Mesenchymal stem cell (in vitro differentiated cells and primary cell): Measurements from ENCODE around the gene KCNJ13.

Source experiments
- DNase-seq: peaks from one replicate; pipeline ENCODE4 v3.0.0-alpha.2; 2013
- H2AFZ ChIP-seq: one replicate; pipeline ENCODE4 v1.6.1; 2013; ENCODE audit warnings: low read depth, mild to moderate bottlenecking, control low read depth, inconsistent platforms, low read length, moderate library complexity
- H2AK5ac ChIP-seq: 2 replicates; pipeline ENCODE4 v1.6.1; 2013; ENCODE audit warnings: low read length, moderate library complexity, mild to moderate bottlenecking, inconsistent platforms; ENCODE audit not compliant: severe bottlenecking
- H2BK120ac ChIP-seq: one replicate; pipeline ENCODE4 v1.6.1; 2013; ENCODE audit warnings: low read depth, mild to moderate bottlenecking, inconsistent platforms, low read length, moderate library complexity
- H2BK12ac ChIP-seq, 2 experiments: one replicate each; pipeline ENCODE4 v1.6.1; 2013; ENCODE audit warnings: inconsistent platforms in 2 of 2, low read length in 2 of 2, mild to moderate bottlenecking in 2 of 2, moderate library complexity in 2 of 2, control low read depth in 1 of 2
- H2BK15ac ChIP-seq: one replicate; pipeline ENCODE4 v1.6.1; 2013; ENCODE audit warnings: mild to moderate bottlenecking, low read depth, inconsistent platforms; ENCODE audit not compliant: poor library complexity, severe bottlenecking
- H2BK5ac ChIP-seq: 2 replicates; pipeline ENCODE4 v1.6.1; 2013; ENCODE audit warnings: low read depth, mild to moderate bottlenecking, low read length, control low read depth, inconsistent platforms; ENCODE audit not compliant: poor library complexity, severe bottlenecking
- H3K14ac ChIP-seq, 2 experiments: one replicate each; pipeline ENCODE4 v1.6.1; 2013; ENCODE audit warnings: inconsistent platforms in 2 of 2, low read length in 2 of 2, control low read depth in 1 of 2, mild to moderate bottlenecking in 1 of 2, moderate library complexity in 1 of 2
- H3K18ac ChIP-seq, 2 experiments: one replicate each; pipeline ENCODE4 v1.6.1; 2013; ENCODE audit warnings: inconsistent platforms in 2 of 2, low read length in 2 of 2, control low read depth in 1 of 2, low read depth in 1 of 2, mild to moderate bottlenecking in 1 of 2
- H3K23ac ChIP-seq, 2 experiments: one replicate each; pipeline ENCODE4 v1.6.1; 2013; ENCODE audit warnings: inconsistent platforms in 2 of 2, low read length in 2 of 2, mild to moderate bottlenecking in 2 of 2, moderate library complexity in 2 of 2, control low read depth in 1 of 2
- H3K27ac ChIP-seq: 2 replicates; pipeline ENCODE4 v1.5.1; 2013; ENCODE audit warnings: mild to moderate bottlenecking, moderate library complexity, low read length, control low read depth, inconsistent platforms; ENCODE audit not compliant: poor library complexity, severe bottlenecking
- H3K27me3 ChIP-seq, 2 experiments: 2 replicates each; pipeline versions ENCODE4 v1.6.1 to v1.7.0; 2013; ENCODE audit warnings: low read length in 2 of 2, mild to moderate bottlenecking in 2 of 2, moderate library complexity in 2 of 2, control low read depth in 1 of 2, inconsistent platforms in 1 of 2; ENCODE audit not compliant: control insufficient read depth in 1 of 2, insufficient read depth in 1 of 2
- H3K36me3 ChIP-seq, 2 experiments: 2 replicates each; pipeline versions ENCODE4 v1.6.1 to v1.7.0; 2013; ENCODE audit warnings: low read length in 2 of 2, control low read depth in 1 of 2, inconsistent platforms in 1 of 2, low read depth in 1 of 2, mild to moderate bottlenecking in 1 of 2; ENCODE audit not compliant: insufficient read depth in 2 of 2, control insufficient read depth in 1 of 2
- H3K4ac ChIP-seq, 2 experiments: one replicate each; pipeline ENCODE4 v1.6.1; 2013; ENCODE audit warnings: inconsistent platforms in 2 of 2, low read length in 2 of 2, mild to moderate bottlenecking in 2 of 2, moderate library complexity in 2 of 2, control low read depth in 1 of 2, low read depth in 1 of 2
- H3K4me1 ChIP-seq: 2 replicates; pipeline ENCODE4 v1.6.1; 2013; ENCODE audit warnings: low read depth, low read length, control low read depth; ENCODE audit not compliant: control insufficient read depth, insufficient read depth
- H3K4me2 ChIP-seq: 2 replicates; pipeline ENCODE4 v1.6.1; 2013; ENCODE audit warnings: low read length, mild to moderate bottlenecking, inconsistent platforms; ENCODE audit not compliant: poor library complexity, severe bottlenecking
- H3K4me3 ChIP-seq, 2 experiments: 2 replicates each; pipeline versions ENCODE4 v1.5.1 to v1.7.0; 2013; ENCODE audit warnings: low read length in 2 of 2, mild to moderate bottlenecking in 2 of 2, control low read depth in 1 of 2, low read depth in 1 of 2; ENCODE audit not compliant: insufficient read depth in 1 of 2
- H3K79me1 ChIP-seq: replicated peaks from 2 replicates; pipeline ENCODE4 v1.6.1; 2013; ENCODE audit warnings: mild to moderate bottlenecking, control low read depth, low read length, inconsistent platforms; ENCODE audit not compliant: poor library complexity, severe bottlenecking
- H3K9ac ChIP-seq: 2 replicates; pipeline ENCODE4 v1.7.0; 2013; ENCODE audit warnings: mild to moderate bottlenecking, low read length, moderate library complexity
- H3K9me3 ChIP-seq: 2 replicates; pipeline ENCODE4 v1.7.0; 2013; ENCODE audit warnings: mild to moderate bottlenecking, low read length; ENCODE audit not compliant: control insufficient read depth
- H4K8ac ChIP-seq: one replicate; pipeline ENCODE4 v1.6.1; 2013; ENCODE audit warnings: inconsistent platforms, mild to moderate bottlenecking, low read length, moderate library complexity
- H4K91ac ChIP-seq: one replicate; pipeline ENCODE4 v1.6.1; 2013; ENCODE audit warnings: mild to moderate bottlenecking, low read length, inconsistent platforms
- WGBS: methylation state at CpG from one replicate; pipeline ENCODE4 v1.1.7; 2013; ENCODE audit warnings: mixed read lengths; 5-methylcytosine and 5-hydroxymethylcytosine counted together

Gene KCNJ13

GRCh38 chr2:232767866-232768265 is 8.5 kb downstream of the KCNJ13 start:
- no peak overlapping the region for H3K9ac ChIP-seq
- H3K27me3 ChIP-seq, result no peaks in the 10 kb centered on the region
- H3K4me1 ChIP-seq, result no peaks in the 10 kb centered on the region
- no peak overlapping the region for H2AK5ac ChIP-seq
- 98% methylated on average over 1 of the region's 1 CpG for WGBS
- no peak for DNase-seq
- no peaks in the 10 kb centered on the region for H3K9me3 ChIP-seq
- H3K14ac ChIP-seq, result no peak overlapping the region
- no peak overlapping the region for H3K23ac ChIP-seq
- no peak overlapping the region for H3K4me3 ChIP-seq
- H2BK5ac ChIP-seq, result no peak overlapping the region
- no peak overlapping the region for H4K91ac ChIP-seq
- H4K8ac ChIP-seq, result no peak overlapping the region
- peaks cover 15% of the 10 kb centered on the region for H3K79me1 ChIP-seq
- H3K27ac ChIP-seq, result no peak overlapping the region
- H3K36me3 ChIP-seq, result peaks cover 10 to 84% of the 10 kb centered on the region in 2 experiments
- H2BK12ac ChIP-seq, result no peak overlapping the region
- H3K18ac ChIP-seq, result no peak overlapping the region
- H3K4me2 ChIP-seq, result no peak overlapping the region
- no peak overlapping the region for H2AFZ ChIP-seq
- no peak overlapping the region for H3K4ac ChIP-seq
- no peak overlapping the region for H2BK15ac ChIP-seq
- no peak overlapping the region for H2BK120ac ChIP-seq

DNA sequence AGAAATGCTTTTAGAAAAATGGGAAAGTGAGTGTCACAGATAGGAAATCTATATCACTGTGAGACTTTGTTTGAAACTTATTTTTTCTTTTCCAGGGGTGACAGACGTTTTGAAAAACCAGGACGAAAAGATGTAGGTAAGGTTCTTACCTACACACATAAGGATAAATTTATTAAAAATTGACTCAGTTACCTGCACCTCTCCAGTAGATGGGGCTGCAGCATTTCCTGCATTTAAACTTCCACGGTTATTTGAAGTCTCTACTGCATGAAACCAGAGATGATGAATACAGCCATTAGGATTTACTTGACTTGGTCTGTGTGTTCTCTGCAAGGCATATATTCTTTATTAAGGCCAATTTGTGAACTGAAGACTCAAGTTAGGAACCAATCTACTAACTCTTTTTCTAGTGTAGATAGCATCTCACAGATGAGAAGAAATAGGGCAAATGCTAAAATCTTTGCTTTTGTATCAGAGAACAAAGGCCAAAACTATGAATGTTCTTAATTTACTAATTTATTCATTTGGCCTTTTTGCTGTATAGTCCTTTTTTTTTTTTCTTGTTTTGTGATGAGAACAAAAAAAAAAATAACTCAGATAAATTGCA is 15.0 kb downstream of the KCNJ13 start:
- H3K23ac ChIP-seq, result no peak overlapping the region
- no peaks in the 10 kb centered on the region for H3K9me3 ChIP-seq
- peak; percentile 29 for DNase-seq
- H3K27ac ChIP-seq, result no peak overlapping the region
- no peak overlapping the region for H3K9ac ChIP-seq
- H3K18ac ChIP-seq, result no peak overlapping the region
- no peak overlapping the region for H3K4me3 ChIP-seq
- no CpG with 5 or more reads among the region's 3 CpGs for WGBS
- H3K4me2 ChIP-seq, result no peak overlapping the region
- H2BK120ac ChIP-seq, result no peak overlapping the region
- no peak overlapping the region for H4K91ac ChIP-seq
- no peak overlapping the region for H2AFZ ChIP-seq
- H3K79me1 ChIP-seq, result peaks cover 10% of the 10 kb centered on the region
- H3K36me3 ChIP-seq, result peaks cover 14 to 85% of the 10 kb centered on the region in 2 experiments
- H2BK5ac ChIP-seq, result no peak overlapping the region
- H3K4me1 ChIP-seq, result no peaks in the 10 kb centered on the region
- no peak overlapping the region for H3K4ac ChIP-seq
- H3K27me3 ChIP-seq, result no peaks in the 10 kb centered on the region
- no peak overlapping the region for H4K8ac ChIP-seq
- no peak overlapping the region for H2BK15ac ChIP-seq
- H2AK5ac ChIP-seq, result no peak overlapping the region
- no peak overlapping the region for H3K14ac ChIP-seq
- no peak overlapping the region for H2BK12ac ChIP-seq

DNA sequence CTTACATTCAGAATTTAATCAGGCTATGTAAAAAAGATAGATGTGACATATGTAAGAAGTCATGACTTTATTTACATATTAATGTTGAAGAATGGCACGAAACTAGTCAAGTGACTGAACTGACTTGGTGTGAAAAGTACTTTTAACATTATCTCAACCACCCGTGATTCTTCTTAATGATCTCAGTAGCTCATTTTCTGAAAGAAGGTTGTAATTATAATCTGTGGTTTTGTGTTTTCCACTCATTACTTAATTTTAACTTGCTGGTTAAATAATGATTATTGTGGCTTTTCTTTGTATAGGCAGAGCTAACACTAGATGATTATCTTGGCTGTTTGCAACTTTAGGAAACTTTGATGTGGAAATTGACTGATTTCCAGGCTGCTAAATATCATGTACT is 18.5 kb downstream of the KCNJ13 start:
- Histone ChIP-seq H2AK5ac (no peak overlapping the region), H3K27me3 (no peaks in the 10 kb centered on the region), H3K9ac (no peak overlapping the region), H3K4me3 (no peak overlapping the region), H2BK5ac (no peak overlapping the region), H3K79me1 (peaks cover 12% of the 10 kb centered on the region), H3K4me1 (no peaks in the 10 kb centered on the region), H2AFZ (no peak overlapping the region), H3K14ac (no peak overlapping the region), H3K18ac (no peak overlapping the region), H3K23ac (no peak overlapping the region), H2BK15ac (no peak overlapping the region), H4K91ac (no peak overlapping the region), H3K27ac (no peak overlapping the region), H2BK12ac (no peak overlapping the region), H3K4me2 (no peak overlapping the region), H2BK120ac (no peak overlapping the region), H4K8ac (no peak overlapping the region), H3K36me3 (peaks cover 11 to 83% of the 10 kb centered on the region in 2 experiments), H3K4ac (no peak overlapping the region), H3K9me3 (no peaks in the 10 kb centered on the region)
- DNase-seq, result no peak
- WGBS, result no CpG with 5 or more reads among the region's 2 CpGs

- no peak overlapping the region for H2BK5ac ChIP-seq
- H3K4me2 ChIP-seq, result no peak overlapping the region
- DNase-seq, result no peak
- H3K18ac ChIP-seq, result no peak overlapping the region
- H3K79me1 ChIP-seq, result peaks cover 14% of the 10 kb centered on the region
- H3K9me3 ChIP-seq, result no peaks in the 10 kb centered on the region
- peaks cover 10 to 79% of the 10 kb centered on the region in 2 experiments for H3K36me3 ChIP-seq
- H2BK12ac ChIP-seq, result no peak overlapping the region
- H3K27me3 ChIP-seq, result no peaks in the 10 kb centered on the region
- no peak overlapping the region for H3K14ac ChIP-seq
- no peak overlapping the region for H3K23ac ChIP-seq
- H3K4me1 ChIP-seq, result no peaks in the 10 kb centered on the region
- no peak overlapping the region for H4K8ac ChIP-seq
- H2BK120ac ChIP-seq, result no peak overlapping the region
- H3K27ac ChIP-seq, result no peak overlapping the region
- no peak overlapping the region for H3K9ac ChIP-seq
- no peak overlapping the region for H4K91ac ChIP-seq
- no CpG with 5 or more reads among the region's 4 CpGs for WGBS
- H2AFZ ChIP-seq, result no peak overlapping the region
- no peak overlapping the region for H3K4ac ChIP-seq
- H3K4me3 ChIP-seq, result no peak overlapping the region
- no peak overlapping the region for H2BK15ac ChIP-seq
- no peak overlapping the region for H2AK5ac ChIP-seq
Measured at GRCh38 chr2:232750135-232750671, 26.2 kb downstream of the KCNJ13 start.
